ENCODE measurements around the gene CRTAP.

DNA sequence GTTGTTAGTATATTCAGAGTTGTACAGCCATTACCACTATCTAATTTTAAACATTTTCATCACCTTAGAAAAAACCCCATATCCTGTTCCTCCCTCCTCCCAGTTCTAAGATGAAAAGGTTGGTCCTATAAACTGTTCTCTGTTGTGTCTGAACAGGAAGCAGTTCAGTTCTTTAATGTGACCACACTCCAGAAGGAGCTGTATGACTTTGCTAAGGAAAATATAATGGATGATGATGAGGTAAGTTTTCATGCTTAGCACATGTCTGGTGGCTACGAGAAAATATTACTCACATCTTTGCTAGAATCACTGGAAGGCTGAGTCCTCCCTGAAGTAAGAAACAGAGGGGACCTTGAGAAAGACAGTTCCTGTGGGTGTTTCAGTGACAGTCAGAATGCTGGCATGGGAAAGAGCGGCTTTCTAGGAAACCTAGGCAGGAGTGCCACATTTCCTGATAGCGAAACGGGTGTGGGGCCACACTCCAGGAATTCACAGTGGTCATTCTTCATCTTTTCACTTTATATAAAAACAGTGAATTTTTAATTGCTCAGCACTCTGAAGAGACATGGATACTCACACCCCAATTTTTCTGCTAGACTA is 20.3 kb downstream of the CRTAP start:
- TF ChIP-seq, protein P1, sequence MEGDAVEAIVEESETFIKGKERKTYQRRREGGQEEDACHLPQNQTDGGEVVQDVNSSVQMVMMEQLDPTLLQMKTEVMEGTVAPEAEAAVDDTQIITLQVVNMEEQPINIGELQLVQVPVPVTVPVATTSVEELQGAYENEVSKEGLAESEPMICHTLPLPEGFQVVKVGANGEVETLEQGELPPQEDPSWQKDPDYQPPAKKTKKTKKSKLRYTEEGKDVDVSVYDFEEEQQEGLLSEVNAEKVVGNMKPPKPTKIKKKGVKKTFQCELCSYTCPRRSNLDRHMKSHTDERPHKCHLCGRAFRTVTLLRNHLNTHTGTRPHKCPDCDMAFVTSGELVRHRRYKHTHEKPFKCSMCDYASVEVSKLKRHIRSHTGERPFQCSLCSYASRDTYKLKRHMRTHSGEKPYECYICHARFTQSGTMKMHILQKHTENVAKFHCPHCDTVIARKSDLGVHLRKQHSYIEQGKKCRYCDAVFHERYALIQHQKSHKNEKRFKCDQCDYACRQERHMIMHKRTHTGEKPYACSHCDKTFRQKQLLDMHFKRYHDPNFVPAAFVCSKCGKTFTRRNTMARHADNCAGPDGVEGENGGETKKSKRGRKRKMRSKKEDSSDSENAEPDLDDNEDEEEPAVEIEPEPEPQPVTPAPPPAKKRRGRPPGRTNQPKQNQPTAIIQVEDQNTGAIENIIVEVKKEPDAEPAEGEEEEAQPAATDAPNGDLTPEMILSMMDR (conservative IDR thresholded peaks at IDR 0.05) = no peak
- no peak for TF ChIP-seq ZFX (IDR thresholded peaks at IDR 0.05)

Measured in C4-2B (cell line).